ENCODE results near the gene RANBP17.
"Not testable (repeated sequence)": the region's sequence is repeated elsewhere in the genome, so short reads cannot be mapped to it uniquely, and the experiment has no call there.

RANBP17 gene

DNA sequence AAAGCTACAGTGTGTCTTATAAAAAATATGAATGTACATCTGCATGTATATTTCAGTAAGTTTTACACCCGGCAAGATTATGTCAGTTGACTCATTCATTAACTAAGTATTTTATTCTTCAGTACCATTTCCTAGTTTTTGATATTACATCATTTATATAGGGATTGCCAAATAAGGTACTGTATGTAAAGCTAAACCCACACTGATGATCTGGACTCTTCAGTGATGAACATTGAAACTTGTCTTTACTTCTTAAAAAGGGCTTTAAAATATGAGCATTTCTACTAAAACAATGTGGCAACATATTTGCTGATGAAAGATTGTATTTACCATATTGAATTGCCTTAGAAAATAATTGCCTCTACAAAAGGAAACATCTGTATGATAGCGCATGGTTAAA is 295.5 kb downstream of the RANBP17 start:
- no peak for DNase-seq (ENCODE audit: low read depth)

- DNase-seq (ENCODE audit: low read depth), result no peak
These were observed 296.0 kb downstream of the RANBP17 start for GRCh38 chr5:171157775-171158174.

DNA sequence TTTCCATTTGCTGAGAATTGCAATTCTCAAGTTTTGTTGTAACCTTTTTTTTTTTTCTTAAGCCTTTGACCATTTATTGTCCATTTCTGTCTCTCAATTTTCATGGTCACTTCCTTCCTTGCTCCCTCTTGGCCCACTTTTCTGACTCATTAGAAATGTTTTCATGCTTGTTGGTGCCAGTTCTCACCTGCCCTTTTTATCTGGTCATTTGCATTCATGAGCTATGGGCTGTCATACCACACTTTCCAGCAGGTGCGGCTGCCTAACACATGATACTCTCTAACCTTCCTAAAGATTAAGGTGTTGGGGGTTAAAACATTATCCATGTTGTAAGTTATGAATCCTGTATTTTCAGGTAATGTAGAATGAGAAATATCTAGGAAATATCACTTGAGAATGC is 296.8 kb downstream of the RANBP17 start:
- DNase-seq (ENCODE audit: low read depth), result no peak

GRCh38 chr5:171162165-171162564 is 300.3 kb downstream of the RANBP17 start:
- DNase-seq (ENCODE audit: low read depth), result no peak

GRCh38 chr5:171162596-171162995 is 300.8 kb downstream of the RANBP17 start:
- DNase-seq (ENCODE audit: low read depth), result no peak

DNA sequence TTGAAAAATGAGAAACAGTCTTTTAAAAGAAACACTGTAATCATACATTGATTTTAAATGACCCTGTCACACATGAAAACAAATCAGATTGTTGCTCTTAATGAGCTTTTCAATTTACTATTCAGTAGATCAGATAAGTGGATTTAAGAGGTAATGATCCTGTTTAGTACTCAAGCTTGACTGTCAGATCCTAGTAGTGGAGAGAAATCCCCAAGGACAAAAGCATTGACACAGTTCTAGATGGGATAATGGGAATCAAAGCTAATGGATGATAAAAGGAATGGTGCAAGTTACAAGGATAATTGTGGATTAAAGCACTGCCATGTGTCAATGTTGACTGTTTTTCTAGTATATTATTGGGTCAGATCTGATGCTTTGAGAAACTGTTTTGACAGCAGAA is 304.9 kb downstream of the RANBP17 start:
- no peak for DNase-seq (ENCODE audit: low read depth)

DNA sequence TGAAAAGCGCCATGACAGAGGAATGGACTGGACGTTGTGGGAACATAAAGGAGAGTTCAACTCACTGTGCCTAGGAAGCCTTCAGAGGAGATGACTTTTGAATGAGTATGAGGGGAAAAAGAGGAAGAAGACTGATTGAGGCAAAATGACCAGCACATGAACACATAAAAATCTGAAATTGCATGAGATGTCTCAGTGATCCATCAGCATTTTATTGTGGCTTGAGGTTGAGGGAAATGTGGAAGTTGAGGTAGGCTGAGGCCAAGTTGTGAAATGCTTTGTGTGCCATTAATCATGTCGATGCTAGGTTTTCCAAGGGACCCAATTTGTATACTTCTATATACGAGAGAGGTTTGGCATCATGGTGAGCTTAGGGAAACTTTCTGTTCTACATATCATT is 306.4 kb downstream of the RANBP17 start:
- DNase-seq (ENCODE audit: low read depth), result no peak

DNA sequence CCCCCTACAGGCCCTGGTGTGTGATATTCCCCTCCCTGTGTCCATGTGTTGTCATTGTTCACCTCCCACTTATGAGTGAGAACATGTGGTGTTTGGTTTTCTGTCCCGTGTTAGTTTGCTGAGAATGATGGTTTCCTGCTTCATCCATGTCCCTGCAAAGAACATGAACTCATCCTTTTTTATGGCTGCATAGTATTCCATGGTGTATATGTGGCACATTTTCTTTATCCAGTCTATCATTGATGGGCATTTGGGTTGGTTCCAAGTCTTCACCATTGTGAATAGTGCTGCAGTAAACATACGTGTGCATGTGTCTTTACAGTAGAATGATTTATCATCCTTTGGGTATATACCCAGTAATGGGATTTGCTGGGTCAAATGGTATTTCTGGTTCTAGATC is 313.1 kb downstream of the RANBP17 start:
- DNase-seq (ENCODE audit: low read depth), result not testable (repeated sequence)

DNA sequence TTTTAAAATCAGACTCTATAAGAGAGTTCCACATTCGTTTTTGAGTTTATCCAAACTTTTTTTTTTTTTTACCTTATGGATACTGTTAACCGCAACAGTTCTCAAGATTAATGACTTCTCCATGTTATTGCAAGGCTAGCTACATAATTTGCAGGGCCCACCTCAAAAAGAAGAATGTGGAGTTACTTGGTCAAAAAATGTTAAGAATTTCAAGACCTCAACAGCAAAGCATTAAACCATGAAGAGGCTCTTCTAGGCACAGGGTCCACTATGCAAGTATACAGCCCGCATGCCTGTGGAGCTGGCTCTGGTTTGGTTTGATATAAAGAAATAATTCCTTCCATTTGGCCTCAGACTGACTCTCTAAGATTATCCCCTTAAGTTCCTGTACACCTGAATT is 313.9 kb downstream of the RANBP17 start:
- DNase-seq (ENCODE audit: low read depth), result no peak

DNA sequence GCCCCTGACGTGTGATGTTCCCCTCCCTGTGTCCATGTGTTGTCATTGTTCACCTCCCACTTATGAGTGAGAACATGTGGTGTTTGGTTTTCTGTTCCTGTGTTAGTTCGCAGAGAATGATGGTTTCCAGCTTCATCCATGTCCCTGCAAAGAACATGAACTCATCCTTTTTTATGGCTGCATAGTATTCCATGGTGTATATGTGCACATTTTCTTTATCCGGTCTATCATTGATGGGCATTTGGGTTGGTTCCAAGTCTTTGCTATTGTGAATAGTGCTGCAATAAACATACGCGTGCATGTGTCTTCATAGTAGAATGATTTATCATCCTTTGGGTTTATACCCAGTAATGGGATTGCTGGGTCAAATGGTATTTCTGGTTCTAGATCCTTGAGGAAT is 316.4 kb downstream of the RANBP17 start:
- not testable (repeated sequence) for DNase-seq (ENCODE audit: low read depth)

GRCh38 chr5:171188016-171188415 is 326.2 kb downstream of the RANBP17 start:
- no peak for DNase-seq (ENCODE audit: low read depth)

- DNase-seq (ENCODE audit: low read depth), result no peak
These were observed 327.6 kb downstream of the RANBP17 start for GRCh38 chr5:171189442-171189841.

GRCh38 chr5:171192111-171192510 is 330.3 kb downstream of the RANBP17 start:
- no peak for DNase-seq (ENCODE audit: low read depth)

DNA sequence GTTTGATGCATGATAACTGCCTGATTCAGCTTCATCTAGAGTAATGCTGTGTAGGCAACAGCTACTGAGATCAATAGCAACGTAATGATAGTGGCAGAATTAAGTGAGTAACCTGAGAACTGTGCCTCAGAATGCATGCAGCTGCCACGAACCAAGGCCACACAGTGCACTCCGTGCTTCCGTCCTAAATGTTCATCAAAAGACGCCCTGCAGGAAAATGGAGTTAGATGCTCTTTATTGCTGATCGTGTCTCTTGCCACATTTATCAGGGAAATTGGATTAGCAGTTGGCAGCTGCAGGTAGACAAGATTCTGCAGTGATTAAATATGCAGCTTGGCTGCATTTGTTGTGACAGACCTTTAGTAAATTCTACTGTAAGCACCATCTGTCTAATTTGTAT is 339.5 kb downstream of the RANBP17 start:
- no peak for DNase-seq (ENCODE audit: low read depth)

GRCh38 chr5:171205375-171205774 is 343.6 kb downstream of the RANBP17 start:
- DNase-seq (ENCODE audit: low read depth), result no peak

- peak; percentile 18 for DNase-seq (ENCODE audit: low read depth)
These were observed 345.5 kb downstream of the RANBP17 start for GRCh38 chr5:171207256-171207847.

DNA sequence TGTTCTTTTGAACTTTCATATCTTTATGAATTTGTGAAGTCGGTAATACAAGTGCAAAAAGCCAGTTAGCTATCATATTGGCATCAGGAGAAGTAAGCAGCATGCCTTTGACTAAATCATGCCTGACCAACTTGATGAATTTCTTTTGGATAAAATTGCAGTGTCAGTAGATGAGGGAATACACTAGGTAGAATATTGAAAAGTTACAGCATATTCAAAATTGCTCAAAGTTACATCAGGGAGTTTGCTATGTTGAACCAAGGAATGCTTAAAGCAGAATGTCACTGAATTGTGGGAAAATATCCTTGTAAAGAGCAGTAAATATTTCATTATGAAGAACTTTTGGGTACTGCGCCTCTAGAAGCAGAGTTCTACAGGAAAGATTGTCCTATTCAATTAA is 360.1 kb downstream of the RANBP17 start:
- DNase-seq (ENCODE audit: low read depth), result no peak

DNA sequence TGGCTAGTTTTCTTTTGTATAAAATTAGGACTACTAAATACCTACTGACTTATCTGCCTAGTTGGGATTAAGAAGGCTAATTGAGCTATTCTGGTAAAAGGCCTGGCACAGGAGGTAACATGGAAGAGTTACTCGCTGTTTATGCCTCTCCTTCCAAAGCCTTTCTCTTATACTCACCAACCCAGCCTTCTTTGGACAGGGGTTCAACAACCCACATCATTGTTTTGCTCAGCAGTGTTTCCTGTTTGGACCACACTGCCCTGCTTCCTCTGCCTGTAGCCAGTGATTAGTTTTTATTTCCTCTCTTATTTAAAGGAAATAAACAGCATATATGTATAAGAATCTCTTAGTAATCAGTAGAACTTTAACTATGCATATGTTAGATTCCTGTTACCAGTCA is 362.1 kb downstream of the RANBP17 start:
- no peak for DNase-seq (ENCODE audit: low read depth)

- DNase-seq (ENCODE audit: low read depth), result no peak
These were observed 364.4 kb downstream of the RANBP17 start for GRCh38 chr5:171226096-171226754.

- no peak for DNase-seq (ENCODE audit: low read depth)
These were observed 365.0 kb downstream of the RANBP17 start for GRCh38 chr5:171226864-171227263.

- no peak for DNase-seq (ENCODE audit: low read depth)
These were observed 374.8 kb downstream of the RANBP17 start for GRCh38 chr5:171236651-171237050.

DNA sequence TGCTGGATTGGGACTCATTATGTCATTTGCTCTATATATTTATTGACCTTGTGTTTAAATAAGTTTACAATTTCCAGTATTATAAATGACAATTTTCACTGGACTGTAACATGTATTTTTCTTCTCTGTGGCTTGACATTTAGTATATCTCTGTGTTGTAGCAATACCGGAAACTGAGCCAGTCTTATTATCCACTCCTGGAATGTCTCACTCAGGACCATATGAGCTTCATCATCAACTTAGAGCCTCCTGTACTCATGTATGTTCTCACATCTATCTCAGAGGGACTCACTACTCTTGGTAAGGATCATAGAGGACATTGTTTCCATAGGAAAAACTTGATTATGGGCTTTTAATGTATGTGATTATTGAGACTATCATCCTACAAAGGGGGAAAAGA is 380.7 kb downstream of the RANBP17 start:
- no peak for DNase-seq (ENCODE audit: low read depth)

DNA sequence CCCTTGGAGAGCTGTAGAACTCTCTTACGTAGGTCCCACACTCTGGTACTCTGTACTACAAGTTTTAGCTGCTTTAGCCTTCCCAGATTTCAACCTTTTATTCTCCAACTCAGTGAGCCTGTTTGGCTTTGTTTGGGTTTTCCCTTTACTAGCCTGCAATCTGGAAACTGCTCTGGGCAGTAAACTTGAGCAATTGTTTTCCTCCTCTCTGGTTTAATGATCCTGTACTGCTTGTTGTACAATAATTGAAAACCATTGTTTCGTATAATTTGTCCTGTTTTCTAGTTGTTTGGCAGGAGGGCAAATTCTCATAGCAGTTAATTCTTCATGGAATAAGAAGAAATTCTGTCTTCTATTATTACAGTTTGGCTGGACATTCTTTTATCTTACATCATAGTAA is 384.4 kb downstream of the RANBP17 start:
- DNase-seq (ENCODE audit: low read depth), result no peak

DNA sequence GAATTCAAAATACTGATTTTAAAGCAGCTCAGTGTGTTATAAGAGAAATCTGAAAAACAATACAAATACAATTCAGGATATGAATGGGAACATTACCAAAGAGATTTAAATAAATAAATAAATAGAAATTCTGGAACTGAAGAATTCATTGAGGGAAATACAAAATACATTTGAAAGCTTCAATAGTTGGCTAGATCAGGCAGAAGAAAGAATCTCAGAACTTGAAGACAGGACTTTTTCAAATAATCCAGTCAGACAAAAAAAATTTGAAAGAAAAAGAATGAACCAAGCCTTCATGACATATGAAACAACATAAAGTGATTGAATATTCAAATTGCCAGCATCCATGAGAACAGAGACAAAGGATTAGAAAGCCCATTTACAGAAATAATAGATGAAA is 387.6 kb downstream of the RANBP17 start:
- DNase-seq (ENCODE audit: low read depth), result no peak
